GM18505 (cell line): ENCODE results near the gene NOP9.

ENCODE experiments used
- ATAC-seq: cut with Tn5 transposase; IDR thresholded peaks from one replicate; pipeline ENCODE4 v1.9.1; 2021; ENCODE audit not compliant: unreplicated experiment
- POLR2A ChIP-seq: IDR thresholded peaks from 4 replicates; pipeline ENCODE4 v1.6.1; 2011; ENCODE audit warnings: borderline replicate concordance; ENCODE audit not compliant: insufficient read depth, insufficient read length; ENCODE audit errors: extremely low read depth

NOP9 gene

GRCh38 chr14:24268225-24268624 lies 31.4 kb upstream of the NOP9 start:
- TF ChIP-seq POLR2A: no peak
- no peak for ATAC-seq

GRCh38 chr14:24269368-24269767 lies 30.3 kb upstream of the NOP9 start:
- no peak for TF ChIP-seq POLR2A
- no peak for ATAC-seq

GRCh38 chr14:24269910-24270536 lies 29.6 kb upstream of the NOP9 start:
- ATAC-seq: no peak
- TF ChIP-seq POLR2A: no peak

- no peak for TF ChIP-seq POLR2A
- ATAC-seq: no peak
These were observed 29.0 kb upstream of the NOP9 start for GRCh38 chr14:24270537-24271133.

GRCh38 chr14:24271134-24271833 lies 28.4 kb upstream of the NOP9 start, which contains the start of gene RABGGTA:
RABGGTA (minus strand) TSS chr14:24271597; CDS start chr14:24271115, 482 bp downstream.
- TF ChIP-seq POLR2A: peak; percentile 93
- ATAC-seq: peak; percentile 81

- TF ChIP-seq POLR2A: no peak
- no peak for ATAC-seq
These were observed 27.8 kb upstream of the NOP9 start for GRCh38 chr14:24271834-24272263.

- no peak for ATAC-seq
- TF ChIP-seq POLR2A: no peak
These were observed 27.2 kb upstream of the NOP9 start for GRCh38 chr14:24272467-24272866.

GRCh38 chr14:24273422-24273998 lies 26.1 kb upstream of the NOP9 start:
- TF ChIP-seq POLR2A: no peak
- no peak for ATAC-seq

- peak; percentile 39 for ATAC-seq
These were observed 25.5 kb upstream of the NOP9 start for GRCh38 chr14:24274101-24274543.

GRCh38 chr14:24277071-24277470 lies 22.6 kb upstream of the NOP9 start:
- no peak for TF ChIP-seq POLR2A
- ATAC-seq: no peak

More at GRCh38 chr14:24274101-24274543, 25.5 kb upstream of the NOP9 start:
- TF ChIP-seq POLR2A: peak; percentile 42

GRCh38 chr14:24277606-24278321 lies 21.9 kb upstream of the NOP9 start:
- ATAC-seq: no peak
- no peak for TF ChIP-seq POLR2A

- no peak for TF ChIP-seq POLR2A
- no peak for ATAC-seq
These were observed 21.2 kb upstream of the NOP9 start for GRCh38 chr14:24278424-24278823.

- TF ChIP-seq POLR2A: no peak
- ATAC-seq: peak; percentile 57
These were observed 20.1 kb upstream of the NOP9 start for GRCh38 chr14:24279301-24280186.
